Immature natural killer cell (primary cell): ENCODE data around the gene SLC35F2. TPM values are rescaled to one million over a fixed set of nuclear protein-coding genes. Genes with fewer than 3 reads are reported as not detected.

ENCODE experiments used
- DNase-seq, 3 donors: peaks; one replicate each; pipeline ENCODE4 v3.0.0; 2022; ENCODE audit warnings: mixed read lengths in 1 of 3
- H3K27ac Mint-ChIP-seq, 6 donors: one replicate each; pipeline ENCODE4 v1.8.0; 2020; ENCODE audit warnings: mixed read lengths in 6 of 6, mild to moderate bottlenecking in 5 of 6, inconsistent platforms in 4 of 6, moderate library complexity in 3 of 6
- H3K27me3 Mint-ChIP-seq, 3 donors: one replicate each; pipeline ENCODE4 v1.8.0; 2020 to 2021; ENCODE audit warnings: low read depth in 3 of 3, mild to moderate bottlenecking in 3 of 3, mixed read lengths in 3 of 3, moderate library complexity in 3 of 3, inconsistent platforms in 1 of 3
- H3K36me3 Mint-ChIP-seq, 3 donors: one replicate each; pipeline ENCODE4 v1.8.0; 2020; ENCODE audit warnings: mixed read lengths in 3 of 3, inconsistent platforms in 2 of 3, mild to moderate bottlenecking in 2 of 3
- H3K4me1 Mint-ChIP-seq, 2 donors: one replicate each; pipeline ENCODE4 v1.8.0; 2020; ENCODE audit warnings: inconsistent platforms in 2 of 2, mild to moderate bottlenecking in 2 of 2, mixed read lengths in 2 of 2, moderate library complexity in 1 of 2
- H3K4me3 Mint-ChIP-seq, 5 donors: one replicate each; pipeline ENCODE4 v1.8.0; 2020; ENCODE audit warnings: mild to moderate bottlenecking in 5 of 5, mixed read lengths in 5 of 5, inconsistent platforms in 3 of 5, moderate library complexity in 3 of 5
- H3K9me3 Mint-ChIP-seq, 6 donors: one replicate each; pipeline ENCODE4 v1.8.0; 2020; ENCODE audit warnings: mild to moderate bottlenecking in 6 of 6, mixed read lengths in 6 of 6, inconsistent platforms in 4 of 6, moderate library complexity in 3 of 6
- polyA plus RNA-seq, 3 donors: library from polyadenylated mRNA; unstranded; fragments of 300-500 nt; fragmentation: Illumina TruSeq; gene quantifications; one replicate each; pipeline ENCODE4 v1.2.3, GENCODE V29; 2021

Gene SLC35F2
- polyA plus RNA-seq, 3 donors from 2014 or later, result 0.19 to 3.9 (median 3.0) TPM

- Mint-ChIP-seq H3K9me3 (no peaks in the 10 kb centered on the region), H3K36me3 (peaks cover 0 to 3% (median 0%) of the 10 kb centered on the region in 3 donors), H3K4me1 (no peaks in the 10 kb centered on the region), H3K4me3 (no peak overlapping the region), H3K27ac (no peak overlapping the region), H3K27me3 (peaks cover 0 to 11% (median 10%) of the 10 kb centered on the region in 3 donors)
- no peak for DNase-seq
Observed at GRCh38 chr11:107757661-107758060, 100.9 kb downstream of the SLC35F2 start.

DNA sequence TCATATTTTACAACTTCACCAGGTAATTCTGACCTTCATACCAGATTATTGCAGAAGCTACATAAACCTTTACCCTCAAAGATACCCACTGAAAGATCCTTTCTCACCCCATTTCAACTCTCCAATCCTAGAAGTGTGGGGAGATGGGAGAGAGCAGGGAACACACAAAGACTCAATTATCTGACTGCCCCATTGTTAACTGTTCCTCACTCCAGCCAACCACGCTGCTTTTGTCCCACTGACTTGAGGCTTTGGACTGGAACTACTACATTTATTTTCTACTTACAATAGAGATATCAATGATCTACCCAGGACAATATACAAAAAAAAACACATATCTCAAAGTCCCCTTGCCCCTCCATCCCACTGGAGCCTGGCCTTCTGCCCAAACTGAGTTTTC is 102.0 kb downstream of the SLC35F2 start:
- H3K4me3 Mint-ChIP-seq, result no peak overlapping the region
- H3K36me3 Mint-ChIP-seq, result peaks cover 0 to 3% (median 0%) of the 10 kb centered on the region in 3 donors
- H3K27ac Mint-ChIP-seq, result no peak overlapping the region
- no peaks in the 10 kb centered on the region for H3K9me3 Mint-ChIP-seq
- no peaks in the 10 kb centered on the region for H3K4me1 Mint-ChIP-seq
- DNase-seq, result no peak
- peaks cover 0 to 9% (median 9%) of the 10 kb centered on the region in 3 donors for H3K27me3 Mint-ChIP-seq

GRCh38 chr11:107752949-107753822 is 105.4 kb downstream of the SLC35F2 start:
- H3K9me3 Mint-ChIP-seq, result no peaks in the 10 kb centered on the region
- DNase-seq, result no peak
- peaks cover 0 to 10% (median 4%) of the 10 kb centered on the region in 3 donors for H3K27me3 Mint-ChIP-seq
- no peak overlapping the region for H3K27ac Mint-ChIP-seq
- no peaks in the 10 kb centered on the region for H3K4me1 Mint-ChIP-seq
- H3K36me3 Mint-ChIP-seq, result no peaks in the 10 kb centered on the region
- H3K4me3 Mint-ChIP-seq, result no peak overlapping the region

GRCh38 chr11:107752508-107752907 is 106.1 kb downstream of the SLC35F2 start:
- Mint-ChIP-seq H3K36me3 (no peaks in the 10 kb centered on the region), H3K4me1 (no peaks in the 10 kb centered on the region), H3K27me3 (peaks cover 0 to 11% (median 0%) of the 10 kb centered on the region in 3 donors), H3K4me3 (no peak overlapping the region), H3K9me3 (no peaks in the 10 kb centered on the region), H3K27ac (no peak overlapping the region)
- DNase-seq, result no peak

- H3K36me3 Mint-ChIP-seq, result no peaks in the 10 kb centered on the region
- H3K4me3 Mint-ChIP-seq, result no peak overlapping the region
- H3K4me1 Mint-ChIP-seq, result no peaks in the 10 kb centered on the region
- H3K27me3 Mint-ChIP-seq, result peaks cover 0 to 13% (median 0%) of the 10 kb centered on the region in 3 donors
- DNase-seq, result no peak
- no peaks in the 10 kb centered on the region for H3K9me3 Mint-ChIP-seq
- no peak overlapping the region for H3K27ac Mint-ChIP-seq
Observed at GRCh38 chr11:107751082-107751481, 107.5 kb downstream of the SLC35F2 start.

GRCh38 chr11:107750313-107750712 is 108.3 kb downstream of the SLC35F2 start:
- Mint-ChIP-seq H3K4me3 (no peak overlapping the region), H3K36me3 (no peaks in the 10 kb centered on the region), H3K9me3 (no peaks in the 10 kb centered on the region), H3K27me3 (peaks cover 0 to 14% (median 1%) of the 10 kb centered on the region in 3 donors), H3K4me1 (no peaks in the 10 kb centered on the region), H3K27ac (no peak overlapping the region)
- DNase-seq, result no peak

DNA sequence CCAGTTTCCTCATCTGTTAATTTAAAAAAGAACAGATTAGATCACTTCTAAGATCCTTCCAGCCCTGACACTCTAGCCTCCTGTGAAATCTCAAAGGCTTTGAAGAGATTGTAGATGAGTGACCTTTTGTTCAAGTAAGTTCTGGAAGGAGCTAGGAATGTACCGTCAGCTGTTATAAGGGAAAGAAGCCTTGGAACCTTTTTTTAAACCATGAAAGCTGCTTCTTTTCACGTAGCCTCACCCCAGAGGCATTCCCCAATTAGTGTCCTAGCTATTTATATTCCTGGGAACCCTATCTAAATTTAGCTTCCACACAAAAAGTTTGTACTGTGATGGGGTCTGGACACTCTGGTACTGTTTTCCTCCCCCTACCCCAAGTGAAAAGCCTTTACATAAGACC is 111.0 kb downstream of the SLC35F2 start:
- Mint-ChIP-seq H3K27me3 (peaks cover 0 to 15% (median 5%) of the 10 kb centered on the region in 3 donors), H3K36me3 (no peaks in the 10 kb centered on the region), H3K4me1 (no peaks in the 10 kb centered on the region), H3K9me3 (peaks cover 0 to 2% (median 0%) of the 10 kb centered on the region in 6 donors), H3K4me3 (no peak overlapping the region), H3K27ac (no peak overlapping the region)
- DNase-seq, result no peak

- Mint-ChIP-seq H3K27ac (no peak overlapping the region), H3K4me3 (no peak overlapping the region), H3K36me3 (no peaks in the 10 kb centered on the region), H3K9me3 (peaks cover 0 to 3% (median 0%) of the 10 kb centered on the region in 6 donors), H3K4me1 (no peaks in the 10 kb centered on the region), H3K27me3 (peaks cover 0 to 18% (median 6%) of the 10 kb centered on the region in 3 donors)
- no peak for DNase-seq
Observed at GRCh38 chr11:107744736-107745135, 113.9 kb downstream of the SLC35F2 start.

GRCh38 chr11:107743191-107743590 is 115.4 kb downstream of the SLC35F2 start:
- H3K9me3 Mint-ChIP-seq, result peaks cover 0 to 3% (median 0%) of the 10 kb centered on the region in 6 donors
- H3K27me3 Mint-ChIP-seq, result peaks cover 0 to 19% (median 9%) of the 10 kb centered on the region in 3 donors
- no peaks in the 10 kb centered on the region for H3K36me3 Mint-ChIP-seq
- no peak for DNase-seq
- H3K4me3 Mint-ChIP-seq, result no peak overlapping the region
- no peak overlapping the region for H3K27ac Mint-ChIP-seq
- H3K4me1 Mint-ChIP-seq, result no peaks in the 10 kb centered on the region

DNA sequence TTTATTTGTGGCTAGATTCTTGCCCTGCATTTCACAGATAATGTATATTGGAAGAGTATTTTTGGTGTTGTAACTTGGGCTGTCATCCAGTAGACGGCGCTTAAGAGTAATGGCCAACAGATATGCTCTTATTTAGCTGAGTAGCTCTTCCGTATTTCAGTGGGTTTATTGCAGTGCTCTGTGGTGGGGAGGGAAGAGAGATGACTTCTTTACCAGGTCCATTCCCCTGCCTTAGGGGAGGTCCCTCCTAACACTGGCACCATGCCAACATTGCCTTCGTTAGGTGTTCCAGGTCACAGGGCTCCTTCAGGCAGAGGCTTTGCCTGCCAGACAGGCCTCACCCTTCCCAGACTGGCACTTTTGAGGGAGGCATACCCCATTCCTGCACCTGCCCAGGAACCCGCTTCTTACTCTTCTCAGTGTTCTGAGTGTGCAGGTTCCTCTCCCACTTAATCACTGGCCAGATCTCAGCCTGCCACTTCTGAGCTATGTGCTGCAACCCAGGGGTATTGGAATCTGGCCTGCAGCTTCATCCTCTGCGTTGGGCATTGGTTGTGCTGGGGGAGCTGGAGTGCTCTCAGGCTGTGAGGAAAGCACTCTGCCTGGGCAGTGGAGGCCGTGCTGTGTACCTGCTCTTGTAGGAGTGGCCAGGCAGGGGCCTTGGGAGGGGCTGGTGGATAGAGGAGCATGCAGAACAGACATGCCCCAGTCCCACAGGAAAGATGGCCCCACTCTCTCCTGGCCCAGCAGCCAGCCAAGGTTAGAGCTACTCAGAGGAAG is 117.4 kb downstream of the SLC35F2 start:
- no peaks in the 10 kb centered on the region for H3K4me1 Mint-ChIP-seq

More for the DNA sequence above, 117.4 kb downstream of the SLC35F2 start:
- peaks cover 0 to 16% (median 9%) of the 10 kb centered on the region in 3 donors for H3K27me3 Mint-ChIP-seq
- no peak for DNase-seq
- H3K4me3 Mint-ChIP-seq, result no peak overlapping the region
- peaks cover 0 to 3% (median 0%) of the 10 kb centered on the region in 6 donors for H3K9me3 Mint-ChIP-seq
- no peak overlapping the region for H3K27ac Mint-ChIP-seq
- H3K36me3 Mint-ChIP-seq, result no peaks in the 10 kb centered on the region

Other genes starting within 250 kb of the SLC35F2 start
- not detected for gene SLN, start 146.7 kb downstream of the SLC35F2 start, polyA plus RNA-seq
- not detected for gene RAB39A, start 69.7 kb upstream of the SLC35F2 start, polyA plus RNA-seq
- 10 to 100 TPM; 31.2 to 43.0 (median 42.2) TPM for gene CUL5, start 150.1 kb upstream of the SLC35F2 start, polyA plus RNA-seq